Thyroid gland (tissue), 4 donors: ENCODE data around the gene ANKRA2. TPM values are rescaled to one million over a fixed set of nuclear protein-coding genes. Genes with fewer than 3 reads are reported as not detected.

Experiments
- DNase-seq, 2 donors: peaks; one replicate each; pipeline ENCODE4 v3.0.0-alpha.2; 2019
- H3K27ac ChIP-seq, 3 donors: fragments of 200-600 bp; sonication (generic); 1 replicate in 2 of 3; 2 replicates in 1 of 3; pipeline ENCODE4 v1.5.1; 2016 to 2019; ENCODE audit warnings: mild to moderate bottlenecking in 1 of 3, moderate library complexity in 1 of 3
- H3K27me3 ChIP-seq: fragments of 200-600 bp; sonication (generic); one replicate; pipeline ENCODE4 v1.5.1; 2019
- H3K36me3 ChIP-seq, 2 donors: fragments of 200-600 bp; sonication (generic); one replicate each; pipeline ENCODE4 v1.5.1; 2016 to 2019
- H3K4me1 ChIP-seq, 2 donors: fragments of 200-600 bp; sonication (generic); one replicate each; pipeline ENCODE4 v1.5.1; 2017 to 2019
- H3K4me3 ChIP-seq, 3 donors: fragments of 200-600 bp; sonication (generic); replicated peaks in 1 of 3; 1 replicate in 2 of 3; 2 replicates in 1 of 3; pipeline ENCODE4 v1.5.1; 2016; ENCODE audit warnings: mild to moderate bottlenecking in 1 of 3
- H3K9me3 ChIP-seq: fragments of 200-600 bp; sonication (generic); one replicate; pipeline ENCODE4 v1.5.1; 2017
- POLR2A ChIP-seq, 2 donors: fragments of 450-650 bp; IDR thresholded peaks; one replicate each; pipeline ENCODE4 v1.6.1; 2017; ENCODE audit warnings: antibody characterized with exemption in 2 of 2, mild to moderate bottlenecking in 2 of 2, moderate library complexity in 1 of 2
- WGBS, 2 donors: methylation state at CpG; one replicate each; pipeline ENCODE4 v1.1.5; 2017; 5-methylcytosine and 5-hydroxymethylcytosine counted together
- intact Hi-C: fragments of 100-400 bp; cut with DNase I; formaldehyde crosslinking; loops from one replicate; pipeline ENCODE4 v1.15.1; 2023
- total RNA-seq, 4 donors: library from RNA; depleted of rRNA; stranded (reverse); fragments of >200 nt; gene quantifications; one replicate each; pipeline ENCODE4 v1.2.3, GENCODE V29; 2016
- TF ChIP-seq, protein P1 (sequence below), 6 experiments: fragments of 200-600 bp in 3 of 6; fragments of 450-650 bp in 3 of 6; sonication (generic) in 3 of 6; IDR thresholded peaks; one replicate each; pipeline ENCODE4 v1.5.1; 2016 to 2019; ENCODE audit warnings: antibody characterized with exemption in 6 of 6, mild to moderate bottlenecking in 2 of 6, inconsistent platforms in 1 of 6, moderate library complexity in 1 of 6

The ANKRA2 gene
- total RNA-seq, 4 donors from 2014 or later: 43.1 to 82.1 (median 65.0) TPM

DNA sequence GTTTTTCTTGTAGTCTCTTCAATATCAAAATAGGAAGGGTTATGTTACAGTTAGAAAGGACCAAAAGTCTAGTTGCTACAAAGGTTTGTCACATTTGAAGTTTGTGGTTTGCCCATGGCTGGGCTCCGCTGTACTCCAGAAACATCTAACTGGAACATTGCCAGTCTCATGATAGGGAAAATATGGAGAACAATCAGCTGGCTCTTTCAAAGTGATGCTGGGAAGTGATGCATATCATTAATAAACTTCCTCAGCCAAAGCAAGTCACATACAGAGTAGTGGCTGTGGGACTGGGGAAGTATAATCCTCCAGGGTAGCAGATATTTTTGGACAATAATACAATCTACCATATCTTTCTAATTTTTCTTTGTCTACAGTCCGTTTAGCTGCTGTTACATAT lies 58.4 kb downstream of the ANKRA2 start:
- peaks cover 36% of the 10 kb centered on the region in 2 donors for H3K36me3 ChIP-seq
- TF ChIP-seq, protein P1, sequence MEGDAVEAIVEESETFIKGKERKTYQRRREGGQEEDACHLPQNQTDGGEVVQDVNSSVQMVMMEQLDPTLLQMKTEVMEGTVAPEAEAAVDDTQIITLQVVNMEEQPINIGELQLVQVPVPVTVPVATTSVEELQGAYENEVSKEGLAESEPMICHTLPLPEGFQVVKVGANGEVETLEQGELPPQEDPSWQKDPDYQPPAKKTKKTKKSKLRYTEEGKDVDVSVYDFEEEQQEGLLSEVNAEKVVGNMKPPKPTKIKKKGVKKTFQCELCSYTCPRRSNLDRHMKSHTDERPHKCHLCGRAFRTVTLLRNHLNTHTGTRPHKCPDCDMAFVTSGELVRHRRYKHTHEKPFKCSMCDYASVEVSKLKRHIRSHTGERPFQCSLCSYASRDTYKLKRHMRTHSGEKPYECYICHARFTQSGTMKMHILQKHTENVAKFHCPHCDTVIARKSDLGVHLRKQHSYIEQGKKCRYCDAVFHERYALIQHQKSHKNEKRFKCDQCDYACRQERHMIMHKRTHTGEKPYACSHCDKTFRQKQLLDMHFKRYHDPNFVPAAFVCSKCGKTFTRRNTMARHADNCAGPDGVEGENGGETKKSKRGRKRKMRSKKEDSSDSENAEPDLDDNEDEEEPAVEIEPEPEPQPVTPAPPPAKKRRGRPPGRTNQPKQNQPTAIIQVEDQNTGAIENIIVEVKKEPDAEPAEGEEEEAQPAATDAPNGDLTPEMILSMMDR (IDR thresholded peaks at IDR 0.05): no peak
- intact Hi-C loops: no loop called here
- 63 to 64% methylated on average over 2 of the region's 2 CpGs for WGBS, 2 donors
- H3K9me3 ChIP-seq: no peaks in the 10 kb centered on the region
- H3K4me1 ChIP-seq: peaks cover 0 to 5% of the 10 kb centered on the region in 2 donors
- DNase-seq: no peak
- H3K27me3 ChIP-seq: no peaks in the 10 kb centered on the region
- no peak overlapping the region for H3K4me3 ChIP-seq
- peak overlapping the region in 1 of 3 donors; percentile 30 for H3K27ac ChIP-seq

DNA sequence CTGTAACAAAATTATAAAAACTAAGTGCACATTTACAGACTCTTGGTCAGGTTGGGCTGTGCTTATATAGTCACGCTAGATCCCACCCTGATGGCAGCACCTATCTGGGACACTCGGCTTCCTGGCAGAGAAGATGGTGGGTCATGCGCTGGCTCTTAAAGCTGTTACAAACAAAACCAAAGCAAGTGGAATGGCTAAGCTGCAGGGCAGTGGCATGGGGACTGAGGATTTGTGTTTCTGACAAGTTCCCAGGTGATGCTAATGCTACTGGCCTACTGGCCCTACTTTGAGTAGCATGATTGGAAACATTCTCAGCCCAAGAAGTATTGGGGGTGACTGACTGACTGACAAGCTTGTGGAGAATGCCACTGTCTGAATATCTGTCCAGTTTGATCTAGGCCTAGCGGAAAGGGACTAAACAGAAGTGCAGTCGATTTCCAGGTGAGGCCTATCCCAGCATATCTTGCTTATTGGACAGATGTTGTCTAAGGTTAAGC lies 58.9 kb downstream of the ANKRA2 start:
- TF ChIP-seq POLR2A (IDR thresholded peaks at IDR 0.05): no peak
- TF ChIP-seq, protein P1 (IDR thresholded peaks at IDR 0.05): no peak
- Histone ChIP-seq H3K27ac (peak overlapping the region in 1 of 3 donors; percentile 30), H3K27me3 (no peaks in the 10 kb centered on the region), H3K36me3 (peaks cover 36% of the 10 kb centered on the region in 2 donors), H3K9me3 (no peaks in the 10 kb centered on the region), H3K4me1 (peaks cover 0 to 5% of the 10 kb centered on the region in 2 donors), H3K4me3 (no peak overlapping the region)
- intact Hi-C loops: no loop called here
- no peak for DNase-seq
- WGBS, 2 donors: 90 to 95% methylated on average over 5 of the region's 5 CpGs

Other genes starting within 250 kb of the ANKRA2 start
- gene FOXD1, start 116.9 kb downstream of the ANKRA2 start, total RNA-seq: 1 to 10 TPM in 2 of 4 donors, under 1 TPM in 1, not detected in 1; 0.38 to 1.6 (median 1.2) TPM
- 100 to 1,000 TPM; 413 to 784 (median 546) TPM for gene BTF3, start 67.2 kb downstream of the ANKRA2 start, total RNA-seq
- 10 to 100 TPM; 20.6 to 35.1 (median 30.7) TPM for gene UTP15, start 104 bp upstream of the ANKRA2 start, total RNA-seq
- gene ARHGEF28, start 60.6 kb upstream of the ANKRA2 start, total RNA-seq: 10 to 100 TPM; 43.6 to 58.8 (median 55.3) TPM